Suprapubic skin (tissue), 4 donors: Measurements from ENCODE around the gene MSANTD3. TPM values are rescaled to one million over a fixed set of nuclear protein-coding genes. Genes with fewer than 3 reads are reported as not detected.
A peak's percentile ranks its signal among the peaks of the same experiment; 100 is the strongest.

Experiments used
- DNase-seq, 2 donors: peaks; one replicate each; pipeline ENCODE4 v3.0.0-alpha.2; 2019; ENCODE audit warnings: low spot score in 2 of 2
- H3K27ac ChIP-seq: fragments of 200-600 bp; sonication (generic); one replicate; pipeline ENCODE4 v1.5.1; 2019
- H3K27me3 ChIP-seq: fragments of 200-600 bp; sonication (generic); one replicate; pipeline ENCODE4 v1.5.1; 2019
- H3K36me3 ChIP-seq: fragments of 200-600 bp; sonication (generic); one replicate; pipeline ENCODE4 v1.5.1; 2019
- H3K4me1 ChIP-seq: fragments of 200-600 bp; sonication (generic); one replicate; pipeline ENCODE4 v1.5.1; 2019
- H3K4me3 ChIP-seq: fragments of 200-600 bp; sonication (generic); one replicate; pipeline ENCODE4 v1.5.1; 2019; ENCODE audit warnings: mild to moderate bottlenecking
- H3K9me3 ChIP-seq: fragments of 200-600 bp; sonication (generic); one replicate; pipeline ENCODE4 v1.5.1; 2019
- CTCF ChIP-seq, 2 donors: fragments of 200-600 bp in 1 of 2; fragments of 450-650 bp in 1 of 2; sonication (generic) in 1 of 2; IDR thresholded peaks; one replicate each; pipeline ENCODE4 v1.5.1; 2016 to 2019; ENCODE audit warnings: antibody characterized with exemption in 2 of 2, mild to moderate bottlenecking in 1 of 2, moderate library complexity in 1 of 2
- EP300 ChIP-seq: sonication (generic); formaldehyde crosslinking; IDR thresholded peaks from one replicate; pipeline ENCODE4 v1.6.1; 2017; ENCODE audit warnings: antibody characterized with exemption
- POLR2A ChIP-seq, 2 donors: fragments of 450-650 bp; IDR thresholded peaks; one replicate each; pipeline ENCODE4 v1.6.1; 2017; ENCODE audit warnings: antibody characterized with exemption in 2 of 2, mild to moderate bottlenecking in 2 of 2, moderate library complexity in 2 of 2
- POLR2AphosphoS5 ChIP-seq, 3 donors: sonication (generic); formaldehyde crosslinking; IDR thresholded peaks; one replicate each; pipeline ENCODE4 v1.6.1; 2017; ENCODE audit warnings: antibody characterized with exemption in 3 of 3
- WGBS: methylation state at CpG from one replicate; pipeline ENCODE4 v1.1.5; 2018; 5-methylcytosine and 5-hydroxymethylcytosine counted together
- total RNA-seq, 4 donors: library from RNA; depleted of rRNA; stranded (reverse); fragments of >200 nt; gene quantifications; one replicate each; pipeline ENCODE4 v1.1.0, GENCODE V29; 2016

Gene MSANTD3
- total RNA-seq, 4 donors from 2014 or later = 10.0 to 14.5 (median 12.2) TPM

GRCh38 chr9:100425758-100426157, 1.2 kb upstream of the MSANTD3 start:
- Histone ChIP-seq H3K36me3 (no peaks in the 10 kb centered on the region), H3K27me3 (no peaks in the 10 kb centered on the region), H3K4me3 (no peak overlapping the region), H3K4me1 (peaks cover 26% of the 10 kb centered on the region), H3K9me3 (no peaks in the 10 kb centered on the region), H3K27ac (peak overlapping the region; percentile 90)
- TF ChIP-seq EP300 = no peak
- TF ChIP-seq POLR2AphosphoS5 (IDR thresholded peaks at IDR 0.05) = no peak
- TF ChIP-seq POLR2A (IDR thresholded peaks at IDR 0.05) = no peak
- no peak for TF ChIP-seq CTCF (IDR thresholded peaks at IDR 0.05)
- WGBS = 26% methylated on average over 1 of the region's 1 CpG
- no peak for DNase-seq

- H3K4me3 ChIP-seq = peak overlapping the region; percentile 86
- no peak for DNase-seq
- TF ChIP-seq POLR2A (IDR thresholded peaks at IDR 0.05) = no peak
- TF ChIP-seq POLR2AphosphoS5 (IDR thresholded peaks at IDR 0.05) = no peak
- no peak for TF ChIP-seq EP300
- H3K36me3 ChIP-seq = no peaks in the 10 kb centered on the region
- H3K9me3 ChIP-seq = no peaks in the 10 kb centered on the region
- 24% methylated on average over 7 of the region's 7 CpGs for WGBS
- H3K27me3 ChIP-seq = no peaks in the 10 kb centered on the region
- peak overlapping the region; percentile 90 for H3K27ac ChIP-seq
- peaks cover 26% of the 10 kb centered on the region for H3K4me1 ChIP-seq
Measured at GRCh38 chr9:100426189-100426529, 784 bp upstream of the MSANTD3 start.

- peak; percentile 73 to 82 for DNase-seq
- peak overlapping the region; percentile 86 for H3K4me3 ChIP-seq
- no peaks in the 10 kb centered on the region for H3K36me3 ChIP-seq
- no peaks in the 10 kb centered on the region for H3K27me3 ChIP-seq
- H3K27ac ChIP-seq = peak overlapping the region; percentile 87
- peaks cover 26% of the 10 kb centered on the region for H3K4me1 ChIP-seq
- 10% methylated on average over 14 of the region's 65 CpGs for WGBS
- TF ChIP-seq POLR2A (IDR thresholded peaks at IDR 0.05) (no peak), EP300 (no peak), POLR2AphosphoS5 (IDR thresholded peaks at IDR 0.05) (no peak), CTCF (IDR thresholded peaks at IDR 0.05) (no peak)
- H3K9me3 ChIP-seq = no peaks in the 10 kb centered on the region
Measured at GRCh38 chr9:100427366-100428263, 672 bp downstream of the MSANTD3 start.

- Histone ChIP-seq H3K36me3 (no peaks in the 10 kb centered on the region), H3K27me3 (no peaks in the 10 kb centered on the region), H3K9me3 (no peaks in the 10 kb centered on the region), H3K27ac (peak overlapping the region; percentile 60), H3K4me1 (peaks cover 26% of the 10 kb centered on the region), H3K4me3 (no peak overlapping the region)
- WGBS = 47% methylated on average over 9 of the region's 9 CpGs
- DNase-seq = no peak
- TF ChIP-seq POLR2AphosphoS5 (IDR thresholded peaks at IDR 0.05) (peak in 1 of 3 donors; percentile 69), POLR2A (IDR thresholded peaks at IDR 0.05) (no peak)
Measured at GRCh38 chr9:100428871-100429654, 2.1 kb downstream of the MSANTD3 start.

GRCh38 chr9:100430286-100430940, 3.5 kb downstream of the MSANTD3 start:
- 85% methylated on average over 5 of the region's 5 CpGs for WGBS

More at GRCh38 chr9:100430286-100430940, 3.5 kb downstream of the MSANTD3 start:
- H3K27ac ChIP-seq = no peak overlapping the region
- DNase-seq = no peak
- no peaks in the 10 kb centered on the region for H3K27me3 ChIP-seq
- no peaks in the 10 kb centered on the region for H3K9me3 ChIP-seq
- H3K4me1 ChIP-seq = peaks cover 26% of the 10 kb centered on the region
- H3K36me3 ChIP-seq = no peaks in the 10 kb centered on the region
- no peak for TF ChIP-seq POLR2A (IDR thresholded peaks at IDR 0.05)
- no peak for TF ChIP-seq CTCF (IDR thresholded peaks at IDR 0.05)
- no peak for TF ChIP-seq EP300
- no peak for TF ChIP-seq POLR2AphosphoS5 (IDR thresholded peaks at IDR 0.05)
- no peak overlapping the region for H3K4me3 ChIP-seq
